Measurements from ENCODE around the gene TMEM91. TPM values are rescaled to one million over a fixed set of nuclear protein-coding genes. Genes with fewer than 3 reads are reported as not detected.
A peak's percentile ranks its signal among the peaks of the same experiment; 100 is the strongest.

Gene TMEM91
- total and polyA plus RNA-seq, 2 of the 13 experiments (the other 11 are each of a cell fraction or from before 2014, with no cell fraction given): 6.3 to 10.3 TPM

DNA sequence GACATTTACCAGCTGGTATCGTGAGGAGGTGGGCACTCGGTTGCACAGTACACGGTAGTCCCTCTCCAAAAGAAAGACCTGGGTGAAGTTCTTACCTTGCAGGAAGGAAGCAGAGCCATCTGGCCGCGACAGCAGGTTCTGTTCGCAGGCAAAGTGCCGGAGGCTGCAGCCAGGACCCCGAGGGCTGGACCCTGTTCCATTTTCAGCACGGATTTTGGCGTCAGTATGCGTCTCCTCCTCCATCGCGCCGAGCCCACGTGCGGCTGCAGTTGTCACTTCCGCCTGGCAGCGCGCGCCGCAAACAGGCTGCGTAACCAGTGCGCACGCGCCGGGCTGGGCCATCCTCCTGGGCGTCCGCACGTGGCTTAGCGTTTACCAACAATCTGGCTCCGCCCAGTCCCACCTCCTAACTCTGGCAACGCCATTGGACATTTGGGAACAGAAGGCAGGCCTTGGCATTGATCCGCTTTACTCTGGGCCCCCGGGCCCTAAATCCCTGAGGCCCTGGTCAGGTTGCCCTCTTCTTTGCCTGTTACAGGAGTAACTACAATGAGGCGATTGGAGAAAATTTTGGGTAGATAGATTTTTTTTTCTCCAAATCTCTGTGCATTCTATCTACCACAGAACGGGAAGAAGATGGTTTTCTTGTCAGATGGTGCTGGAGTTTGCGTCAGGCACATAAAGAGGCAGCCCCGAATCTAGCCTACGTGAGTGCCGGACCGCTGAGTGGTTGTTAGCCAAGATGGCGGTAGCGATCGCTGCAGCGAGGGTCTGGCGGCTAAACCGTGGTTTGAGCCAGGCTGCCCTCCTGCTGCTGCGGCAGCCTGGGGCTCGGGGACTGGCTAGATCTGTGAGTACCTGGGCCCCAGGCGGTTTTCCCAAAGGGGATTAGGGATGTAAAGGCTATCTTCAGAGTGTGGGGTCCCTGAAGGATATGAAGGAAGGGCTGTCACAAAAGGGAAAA, 21.0 kb downstream of the TMEM91 start, which contains the start of the genes BCKDHA and EXOSC5 (continued):
- TF ChIP-seq ZNF503 (CRISPR knock-in tag; IDR thresholded peaks at IDR 0.05) (no peak), ZNF609 (CRISPR knock-in tag; IDR thresholded peaks at IDR 0.05; ENCODE audit: borderline replicate concordance) (no peak), ZBTB7B (CRISPR knock-in tag; IDR thresholded peaks at IDR 0.05) (no peak), JUND (CRISPR knock-in tag; IDR thresholded peaks at IDR 0.05) (peak; percentile 55; the same call in 1 of the 2 replicates), IKZF4 (CRISPR knock-in tag; IDR thresholded peaks at IDR 0.05; ENCODE audit: borderline replicate concordance, low read depth, not compliant biosample characterization) (peak; percentile 89), HDAC1 (CRISPR knock-in tag; IDR thresholded peaks at IDR 0.05) (peak; percentile 99), CCDC6 (CRISPR knock-in tag; IDR thresholded peaks at IDR 0.05) (no peak), MLLT10 (CRISPR knock-in tag; IDR thresholded peaks at IDR 0.05) (no peak), MAFG (CRISPR knock-in tag; IDR thresholded peaks at IDR 0.05) (no peak), ZNF691 (CRISPR knock-in tag; IDR thresholded peaks at IDR 0.05; ENCODE audit: borderline replicate concordance, low read depth) (no peak; the same call in 1 of the 2 replicates), HBP1 (CRISPR knock-in tag; IDR thresholded peaks at IDR 0.05; ENCODE audit: low read depth) (peak; percentile 86)
- TF ChIP-seq, protein P1, sequence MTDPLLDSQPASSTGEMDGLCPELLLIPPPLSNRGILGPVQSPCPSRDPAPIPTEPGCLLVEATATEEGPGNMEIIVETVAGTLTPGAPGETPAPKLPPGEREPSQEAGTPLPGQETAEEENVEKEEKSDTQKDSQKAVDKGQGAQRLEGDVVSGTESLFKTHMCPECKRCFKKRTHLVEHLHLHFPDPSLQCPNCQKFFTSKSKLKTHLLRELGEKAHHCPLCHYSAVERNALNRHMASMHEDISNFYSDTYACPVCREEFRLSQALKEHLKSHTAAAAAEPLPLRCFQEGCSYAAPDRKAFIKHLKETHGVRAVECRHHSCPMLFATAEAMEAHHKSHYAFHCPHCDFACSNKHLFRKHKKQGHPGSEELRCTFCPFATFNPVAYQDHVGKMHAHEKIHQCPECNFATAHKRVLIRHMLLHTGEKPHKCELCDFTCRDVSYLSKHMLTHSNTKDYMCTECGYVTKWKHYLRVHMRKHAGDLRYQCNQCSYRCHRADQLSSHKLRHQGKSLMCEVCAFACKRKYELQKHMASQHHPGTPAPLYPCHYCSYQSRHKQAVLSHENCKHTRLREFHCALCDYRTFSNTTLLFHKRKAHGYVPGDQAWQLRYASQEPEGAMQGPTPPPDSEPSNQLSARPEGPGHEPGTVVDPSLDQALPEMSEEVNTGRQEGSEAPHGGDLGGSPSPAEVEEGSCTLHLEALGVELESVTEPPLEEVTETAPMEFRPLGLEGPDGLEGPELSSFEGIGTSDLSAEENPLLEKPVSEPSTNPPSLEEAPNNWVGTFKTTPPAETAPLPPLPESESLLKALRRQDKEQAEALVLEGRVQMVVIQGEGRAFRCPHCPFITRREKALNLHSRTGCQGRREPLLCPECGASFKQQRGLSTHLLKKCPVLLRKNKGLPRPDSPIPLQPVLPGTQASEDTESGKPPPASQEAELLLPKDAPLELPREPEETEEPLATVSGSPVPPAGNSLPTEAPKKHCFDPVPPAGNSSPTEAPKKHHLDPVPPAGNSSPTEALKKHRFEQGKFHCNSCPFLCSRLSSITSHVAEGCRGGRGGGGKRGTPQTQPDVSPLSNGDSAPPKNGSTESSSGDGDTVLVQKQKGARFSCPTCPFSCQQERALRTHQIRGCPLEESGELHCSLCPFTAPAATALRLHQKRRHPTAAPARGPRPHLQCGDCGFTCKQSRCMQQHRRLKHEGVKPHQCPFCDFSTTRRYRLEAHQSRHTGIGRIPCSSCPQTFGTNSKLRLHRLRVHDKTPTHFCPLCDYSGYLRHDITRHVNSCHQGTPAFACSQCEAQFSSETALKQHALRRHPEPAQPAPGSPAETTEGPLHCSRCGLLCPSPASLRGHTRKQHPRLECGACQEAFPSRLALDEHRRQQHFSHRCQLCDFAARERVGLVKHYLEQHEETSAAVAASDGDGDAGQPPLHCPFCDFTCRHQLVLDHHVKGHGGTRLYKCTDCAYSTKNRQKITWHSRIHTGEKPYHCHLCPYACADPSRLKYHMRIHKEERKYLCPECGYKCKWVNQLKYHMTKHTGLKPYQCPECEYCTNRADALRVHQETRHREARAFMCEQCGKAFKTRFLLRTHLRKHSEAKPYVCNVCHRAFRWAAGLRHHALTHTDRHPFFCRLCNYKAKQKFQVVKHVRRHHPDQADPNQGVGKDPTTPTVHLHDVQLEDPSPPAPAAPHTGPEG (CRISPR knock-in tag; IDR thresholded peaks at IDR 0.05): peak; percentile 48; the same call in 1 of the 2 replicates

Measured in HepG2 (cell line).